Measurements from ENCODE around the gene GIT1.

The GIT1 gene

DNA sequence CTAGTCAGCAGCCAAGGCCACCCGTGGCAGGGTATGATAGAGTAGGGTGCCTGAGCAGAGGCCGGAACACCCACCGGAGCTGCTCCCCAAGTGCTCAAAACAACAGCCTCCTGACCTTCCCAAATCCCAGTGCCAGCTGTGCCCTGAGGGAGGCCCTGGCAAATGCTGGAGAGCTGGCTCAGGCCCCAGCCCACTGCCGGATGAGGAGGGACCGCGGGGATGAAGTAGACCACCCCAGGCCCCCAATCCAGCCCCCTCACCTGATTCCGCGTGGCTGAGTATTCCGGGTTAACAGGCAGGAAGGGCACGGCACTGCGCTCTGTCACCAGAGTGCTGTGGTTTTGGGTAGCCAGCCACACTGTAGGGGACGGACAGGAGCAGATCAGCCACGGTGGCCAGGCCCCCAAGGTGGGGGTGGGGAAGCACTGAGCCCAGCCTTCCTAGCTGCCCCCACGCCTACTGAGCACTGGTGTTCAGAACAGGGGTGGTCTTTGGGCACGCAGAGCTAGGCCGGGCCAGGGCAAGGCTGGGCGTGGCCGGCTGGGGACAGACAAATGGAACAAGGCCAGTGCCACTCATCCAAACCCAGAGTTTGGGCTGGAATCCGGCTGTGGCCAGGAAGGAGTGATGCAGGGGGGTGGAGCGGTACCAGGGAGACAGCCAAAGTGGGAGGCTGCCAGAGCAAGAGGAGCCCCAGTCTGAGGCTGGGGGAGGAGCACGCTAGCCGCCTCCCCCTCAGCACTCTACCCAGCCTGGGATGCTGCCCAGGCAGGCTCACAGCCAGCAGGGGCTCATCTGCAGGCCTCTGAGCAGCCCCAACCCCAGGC is 11.8 kb downstream of the GIT1 start:
- TF ChIP-seq, protein P1, sequence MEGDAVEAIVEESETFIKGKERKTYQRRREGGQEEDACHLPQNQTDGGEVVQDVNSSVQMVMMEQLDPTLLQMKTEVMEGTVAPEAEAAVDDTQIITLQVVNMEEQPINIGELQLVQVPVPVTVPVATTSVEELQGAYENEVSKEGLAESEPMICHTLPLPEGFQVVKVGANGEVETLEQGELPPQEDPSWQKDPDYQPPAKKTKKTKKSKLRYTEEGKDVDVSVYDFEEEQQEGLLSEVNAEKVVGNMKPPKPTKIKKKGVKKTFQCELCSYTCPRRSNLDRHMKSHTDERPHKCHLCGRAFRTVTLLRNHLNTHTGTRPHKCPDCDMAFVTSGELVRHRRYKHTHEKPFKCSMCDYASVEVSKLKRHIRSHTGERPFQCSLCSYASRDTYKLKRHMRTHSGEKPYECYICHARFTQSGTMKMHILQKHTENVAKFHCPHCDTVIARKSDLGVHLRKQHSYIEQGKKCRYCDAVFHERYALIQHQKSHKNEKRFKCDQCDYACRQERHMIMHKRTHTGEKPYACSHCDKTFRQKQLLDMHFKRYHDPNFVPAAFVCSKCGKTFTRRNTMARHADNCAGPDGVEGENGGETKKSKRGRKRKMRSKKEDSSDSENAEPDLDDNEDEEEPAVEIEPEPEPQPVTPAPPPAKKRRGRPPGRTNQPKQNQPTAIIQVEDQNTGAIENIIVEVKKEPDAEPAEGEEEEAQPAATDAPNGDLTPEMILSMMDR (conservative IDR thresholded peaks at IDR 0.05; ENCODE audit: low read depth, low read length): no peak
- DNase-seq (ENCODE audit: low read depth): no peak
- no peak overlapping the region for H3K4me3 ChIP-seq (ENCODE audit: low read depth, low read length)

DNA sequence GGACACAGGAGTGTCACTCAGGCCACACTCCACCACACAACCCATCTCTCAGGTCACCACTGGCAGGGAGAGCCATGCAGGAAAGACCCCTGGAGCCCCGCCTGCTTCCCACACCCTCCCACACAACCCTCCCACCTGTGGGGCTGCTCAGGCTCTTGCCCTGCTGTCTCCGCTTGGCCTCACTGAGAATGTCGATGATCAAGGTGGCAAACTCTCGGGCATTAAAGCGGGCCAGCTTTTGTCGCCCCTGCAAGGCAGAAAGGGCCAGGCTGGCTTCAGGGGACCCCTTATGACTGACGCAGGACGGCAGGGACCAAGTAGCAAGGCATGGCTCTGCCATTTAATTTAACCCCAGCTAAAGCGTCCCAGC is 12.5 kb downstream of the GIT1 start:
- no peak overlapping the region for H3K4me3 ChIP-seq (ENCODE audit: low read depth, low read length)
- TF ChIP-seq, protein P1 (conservative IDR thresholded peaks at IDR 0.05; ENCODE audit: low read depth, low read length): no peak
- no peak for DNase-seq (ENCODE audit: low read depth)

DNA sequence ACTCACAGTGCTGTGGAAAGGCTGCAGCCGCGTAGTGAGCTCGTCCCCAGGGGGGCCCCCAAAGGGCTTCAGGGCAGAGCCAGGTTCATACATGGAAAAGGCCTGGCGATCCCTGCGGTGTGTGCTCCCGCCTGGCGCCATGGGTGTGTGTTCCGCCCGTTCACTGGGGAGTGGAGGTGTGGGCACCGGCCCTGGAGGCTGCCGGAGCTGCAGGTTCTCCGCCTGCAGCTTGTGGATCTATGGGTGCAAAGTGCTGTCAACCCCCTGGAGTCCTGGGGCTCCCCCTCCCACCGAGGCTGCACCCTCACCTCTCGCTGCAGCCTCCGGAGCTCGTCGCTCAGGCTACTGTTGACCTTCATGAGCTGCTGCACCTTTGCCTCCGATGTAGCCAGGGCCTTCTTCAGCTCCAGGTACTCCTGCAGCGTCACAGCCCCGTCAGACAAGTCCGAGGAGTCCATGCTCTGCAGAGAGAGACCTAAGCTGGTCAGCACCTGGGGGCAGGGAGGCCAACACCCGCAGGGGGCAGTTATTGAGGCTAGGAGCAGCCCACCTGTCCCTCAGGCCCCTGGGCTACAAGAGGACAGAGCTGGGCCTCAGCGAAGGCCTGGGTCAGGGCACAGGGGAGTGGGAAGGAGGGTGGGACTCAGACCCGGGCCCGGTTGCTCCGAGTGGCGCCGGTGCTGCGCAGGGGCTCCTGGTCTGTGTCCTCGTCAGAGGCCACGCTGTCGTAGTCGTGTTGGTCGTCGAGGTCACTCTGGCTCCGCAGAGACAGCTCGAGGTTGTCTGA is 13.0 kb downstream of the GIT1 start:
- no peak overlapping the region for H3K4me3 ChIP-seq (ENCODE audit: low read depth, low read length)
- TF ChIP-seq, protein P1 (conservative IDR thresholded peaks at IDR 0.05; ENCODE audit: low read depth, low read length): no peak
- DNase-seq (ENCODE audit: low read depth): no peak

DNA sequence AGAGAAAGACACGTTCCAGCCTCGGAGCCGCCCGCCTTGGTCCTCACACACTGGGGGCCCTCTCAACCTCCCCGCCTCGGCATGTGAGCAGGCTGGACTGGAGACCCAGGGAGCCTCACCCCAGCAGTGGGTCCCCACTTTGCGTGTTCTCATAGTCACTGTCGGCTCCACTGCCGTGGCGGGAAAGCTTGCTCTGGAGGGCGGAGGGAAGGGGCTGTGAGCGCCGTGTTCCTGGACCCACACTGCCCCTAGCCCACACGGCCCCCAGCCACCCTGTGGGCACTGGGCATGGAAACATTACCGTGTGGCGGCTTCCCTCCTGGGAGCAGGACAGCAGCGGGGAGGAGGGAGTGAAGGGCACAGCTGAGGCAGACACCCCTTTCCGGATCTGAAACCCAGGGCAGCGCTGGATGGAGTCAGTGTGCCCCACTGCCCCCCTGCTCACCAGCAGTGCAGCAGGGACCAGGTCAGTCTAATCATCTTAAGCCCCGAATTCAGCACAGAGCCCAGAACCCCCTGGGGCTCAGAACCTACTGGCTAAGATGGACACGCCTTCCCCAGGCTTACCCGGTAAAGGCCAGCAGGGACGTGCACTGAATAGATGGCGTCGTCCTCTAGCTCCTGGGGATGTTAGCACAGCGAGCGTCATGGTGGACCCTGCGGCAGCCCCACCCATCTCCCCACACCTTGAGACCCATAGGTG is 13.8 kb downstream of the GIT1 start:
- H3K4me3 ChIP-seq (ENCODE audit: low read depth, low read length): no peak overlapping the region
- TF ChIP-seq, protein P1 (conservative IDR thresholded peaks at IDR 0.05; ENCODE audit: low read depth, low read length): no peak
- no peak for DNase-seq (ENCODE audit: low read depth)

DNA sequence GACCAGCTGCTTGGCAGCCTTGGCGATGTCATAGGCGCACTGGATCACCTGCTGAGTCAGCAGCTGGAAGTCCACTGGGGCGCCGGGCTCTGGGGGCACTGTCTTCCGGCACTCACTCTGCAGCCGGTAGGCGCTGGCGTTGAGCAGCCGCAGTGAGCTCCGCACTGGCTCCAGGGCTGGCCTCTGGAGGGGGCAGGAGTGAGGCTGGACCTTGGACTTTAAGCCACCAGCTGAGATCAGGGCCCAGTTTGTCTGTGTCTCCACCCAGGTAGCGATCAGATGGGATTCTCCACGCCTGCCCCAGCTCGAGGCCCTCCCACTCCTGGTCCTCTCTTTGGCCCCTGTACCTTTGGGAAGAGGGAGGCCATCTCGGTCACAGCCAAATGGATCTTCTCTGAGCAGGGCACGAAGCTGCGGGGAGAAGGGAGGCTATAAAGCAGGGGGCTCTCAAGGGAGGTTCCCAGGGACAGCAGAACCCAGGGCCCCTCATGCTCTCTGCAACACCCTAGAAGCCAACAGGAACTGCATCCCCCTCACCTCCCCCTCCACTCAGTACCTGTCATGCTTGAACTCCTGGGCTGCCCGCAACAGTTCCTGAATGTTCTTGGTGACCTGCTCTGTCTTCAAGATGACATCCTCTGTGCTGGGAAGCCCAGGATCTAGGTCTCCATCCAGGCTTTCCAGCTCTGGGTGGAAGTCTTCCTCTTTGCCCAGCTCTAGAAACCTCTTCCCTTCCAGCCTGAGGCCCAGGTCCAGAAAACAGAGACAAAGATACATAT is 14.5 kb downstream of the GIT1 start:
- H3K4me3 ChIP-seq (ENCODE audit: low read depth, low read length): no peak overlapping the region
- TF ChIP-seq, protein P1 (conservative IDR thresholded peaks at IDR 0.05; ENCODE audit: low read depth, low read length): no peak
- no peak for DNase-seq (ENCODE audit: low read depth)

DNA sequence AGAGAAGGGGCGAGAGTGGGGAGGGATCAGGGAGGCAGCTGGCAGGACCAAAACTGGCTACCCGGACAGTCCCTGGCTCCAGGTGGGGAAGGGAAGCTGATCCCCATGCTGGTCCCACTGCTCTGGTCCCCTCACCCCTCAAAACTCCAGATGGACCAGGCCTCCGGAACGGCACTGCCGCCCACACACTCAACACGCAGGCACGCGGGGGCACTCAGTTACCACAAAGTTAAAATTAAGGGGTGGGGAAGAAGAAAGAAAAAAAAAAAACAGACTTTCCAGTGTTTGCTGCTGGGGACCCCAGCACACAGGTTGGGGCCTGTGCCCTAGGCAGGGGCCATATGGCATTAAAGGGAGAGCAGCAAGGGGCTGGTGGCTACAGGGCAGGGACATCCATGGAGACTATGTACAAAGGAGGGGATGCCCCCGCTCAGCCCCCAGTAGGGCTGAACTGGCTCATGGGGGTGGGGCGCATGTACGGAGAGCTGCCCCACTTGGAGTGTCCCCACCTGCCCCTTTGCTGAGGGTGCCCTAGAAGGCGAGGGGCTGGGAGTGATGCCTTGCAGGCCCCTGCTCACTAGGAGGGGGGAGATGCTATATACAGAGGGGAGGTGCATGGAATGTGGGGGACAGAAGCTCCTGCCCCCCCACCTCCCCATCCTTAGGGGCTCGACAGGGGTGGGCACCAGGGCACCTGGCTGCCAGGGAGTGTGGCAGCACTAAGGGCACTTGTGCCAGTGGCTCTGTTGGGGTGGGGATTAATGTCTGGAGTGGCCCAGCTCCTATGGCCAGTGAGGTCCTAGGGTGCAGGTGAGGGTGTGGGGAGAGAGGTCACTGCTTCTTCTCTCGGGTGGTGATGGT is 15.3 kb downstream of the GIT1 start:
- TF ChIP-seq, protein P1 (conservative IDR thresholded peaks at IDR 0.05; ENCODE audit: low read depth, low read length): no peak
- no peak overlapping the region for H3K4me3 ChIP-seq (ENCODE audit: low read depth, low read length)
- DNase-seq (ENCODE audit: low read depth): no peak
